ENCODE data around the gene SDK2. TPM values are rescaled to one million over a fixed set of nuclear protein-coding genes. Genes with fewer than 3 reads are reported as not detected.

SDK2 gene
- polyA plus RNA-seq, 3 donors, result 0.01 TPM; not detected in 2

DNA sequence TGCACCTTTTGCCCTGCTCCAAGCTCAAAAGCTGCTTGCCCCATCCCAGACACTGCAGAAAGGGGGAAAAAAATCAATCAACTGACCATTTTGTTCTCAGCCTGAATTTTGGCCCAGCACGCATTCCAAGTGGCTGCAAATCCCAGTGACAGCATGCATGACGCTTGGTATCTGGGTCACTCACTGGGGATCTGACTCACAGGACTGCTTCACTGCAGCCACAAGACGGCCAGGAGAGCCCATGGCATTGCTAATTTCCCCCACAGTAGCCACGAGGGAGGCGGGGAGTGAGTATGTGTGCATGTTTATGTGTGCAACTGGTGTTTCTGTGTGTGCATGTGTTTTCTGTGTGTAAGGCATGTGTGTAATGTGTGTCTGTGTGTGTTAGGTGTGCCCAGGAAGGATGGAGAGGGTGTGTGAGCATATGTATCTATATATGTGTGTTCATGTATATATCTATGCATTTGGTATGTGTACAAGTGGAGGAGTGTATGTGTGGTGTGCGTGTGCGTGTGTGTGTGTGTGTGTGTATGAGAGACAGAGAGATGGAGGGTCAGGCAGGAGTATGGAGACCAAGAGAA is 33.8 kb downstream of the SDK2 start:
- no peaks in the 10 kb centered on the region for H3K36me3 Mint-ChIP-seq
- peaks cover 0 to 7% (median 0%) of the 10 kb centered on the region in 3 donors for H3K27me3 Mint-ChIP-seq (ENCODE audit: low read depth in 3 of 3)
- Histone ChIP-seq H3K36me3 (replicated peaks in 1 of 2; ENCODE audit: control insufficient read depth in 1 of 2, insufficient read depth in 2 of 2, low read length in 2 of 2) (no peaks in the 10 kb centered on the region), H3K79me2 (ENCODE audit: insufficient read depth, low read length) (no peaks in the 10 kb centered on the region), H3K9ac (ENCODE audit: insufficient read depth, low read length, poor library complexity, severe bottlenecking) (no peak overlapping the region), H2AFZ (ENCODE audit: insufficient read depth, low read depth, low read length, poor library complexity, severe bottlenecking) (no peak overlapping the region), H3K27me3 (ENCODE audit: control insufficient read depth in 2 of 2, insufficient read depth in 2 of 2, low read length in 2 of 2) (no peaks in the 10 kb centered on the region), H4K20me1 (ENCODE audit: insufficient read depth, low read length) (no peaks in the 10 kb centered on the region), H3K4me2 (replicated peaks; ENCODE audit: extremely low read depth, low read length, poor library complexity, severe bottlenecking) (no peak overlapping the region), H3K27ac (ENCODE audit: low read depth in 1 of 2, low read length in 2 of 2) (no peak overlapping the region), H3K4me3 (replicated peaks in 1 of 3; ENCODE audit: low read depth in 2 of 3, low read length in 3 of 3) (no peak overlapping the region), H3K9me3 (replicated peaks in 1 of 2; ENCODE audit: control insufficient read depth in 1 of 2, insufficient read depth in 1 of 2, low read length in 2 of 2) (no peaks in the 10 kb centered on the region), H3K4me1 (ENCODE audit: control insufficient read depth in 1 of 2, insufficient read depth in 2 of 2, low read length in 2 of 2) (no peaks in the 10 kb centered on the region)
- H3K9me3 Mint-ChIP-seq, result no peaks in the 10 kb centered on the region
- H3K27ac Mint-ChIP-seq, result no peak overlapping the region
- no peak overlapping the region for H3K4me3 Mint-ChIP-seq
- DNase-seq, result no peak
- intact Hi-C loops (cut with micrococcal nuclease), result no loop called here
- no peaks in the 10 kb centered on the region for H3K4me1 Mint-ChIP-seq
- 79% methylated on average over 7 of the region's 7 CpGs for WGBS (ENCODE audit: insufficient coverage)
- TF ChIP-seq, protein P1, sequence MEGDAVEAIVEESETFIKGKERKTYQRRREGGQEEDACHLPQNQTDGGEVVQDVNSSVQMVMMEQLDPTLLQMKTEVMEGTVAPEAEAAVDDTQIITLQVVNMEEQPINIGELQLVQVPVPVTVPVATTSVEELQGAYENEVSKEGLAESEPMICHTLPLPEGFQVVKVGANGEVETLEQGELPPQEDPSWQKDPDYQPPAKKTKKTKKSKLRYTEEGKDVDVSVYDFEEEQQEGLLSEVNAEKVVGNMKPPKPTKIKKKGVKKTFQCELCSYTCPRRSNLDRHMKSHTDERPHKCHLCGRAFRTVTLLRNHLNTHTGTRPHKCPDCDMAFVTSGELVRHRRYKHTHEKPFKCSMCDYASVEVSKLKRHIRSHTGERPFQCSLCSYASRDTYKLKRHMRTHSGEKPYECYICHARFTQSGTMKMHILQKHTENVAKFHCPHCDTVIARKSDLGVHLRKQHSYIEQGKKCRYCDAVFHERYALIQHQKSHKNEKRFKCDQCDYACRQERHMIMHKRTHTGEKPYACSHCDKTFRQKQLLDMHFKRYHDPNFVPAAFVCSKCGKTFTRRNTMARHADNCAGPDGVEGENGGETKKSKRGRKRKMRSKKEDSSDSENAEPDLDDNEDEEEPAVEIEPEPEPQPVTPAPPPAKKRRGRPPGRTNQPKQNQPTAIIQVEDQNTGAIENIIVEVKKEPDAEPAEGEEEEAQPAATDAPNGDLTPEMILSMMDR (IDR thresholded peaks at IDR 0.05), result no peak

DNA sequence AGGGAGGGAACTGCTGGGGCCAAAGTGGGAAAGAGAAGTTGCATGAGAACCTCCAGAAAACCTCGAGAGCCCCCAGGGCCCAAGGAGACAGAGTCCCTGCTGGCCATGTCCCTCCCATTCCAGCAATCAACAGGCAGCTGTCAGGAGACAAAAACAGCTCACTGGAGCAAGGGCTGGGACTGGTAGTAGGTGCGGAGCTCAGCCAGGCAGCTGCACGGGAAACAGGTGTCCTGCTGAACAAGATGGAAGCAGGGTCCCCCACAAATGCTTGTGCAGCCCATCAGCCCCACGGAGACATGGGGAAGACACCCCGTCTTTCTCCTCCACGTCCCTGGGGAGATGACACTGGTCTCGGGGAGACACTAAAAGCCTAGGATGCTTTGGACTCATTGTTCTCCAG is 34.5 kb downstream of the SDK2 start:
- no peak overlapping the region for H3K9ac ChIP-seq (ENCODE audit: insufficient read depth, low read length, poor library complexity, severe bottlenecking)
- Mint-ChIP-seq H3K27me3 (ENCODE audit: low read depth in 3 of 3) (peaks cover 0 to 7% (median 0%) of the 10 kb centered on the region in 3 donors), H3K9me3 (no peaks in the 10 kb centered on the region), H3K36me3 (no peaks in the 10 kb centered on the region), H3K4me3 (no peak overlapping the region), H3K4me1 (no peaks in the 10 kb centered on the region), H3K27ac (no peak overlapping the region)
- H3K4me2 ChIP-seq (replicated peaks; ENCODE audit: extremely low read depth, low read length, poor library complexity, severe bottlenecking), result no peak overlapping the region
- 98% methylated on average over 6 of the region's 7 CpGs for WGBS (ENCODE audit: insufficient coverage)
- H3K9me3 ChIP-seq (replicated peaks in 1 of 2; ENCODE audit: control insufficient read depth in 1 of 2, insufficient read depth in 1 of 2, low read length in 2 of 2), result no peaks in the 10 kb centered on the region
- no peaks in the 10 kb centered on the region for H4K20me1 ChIP-seq (ENCODE audit: insufficient read depth, low read length)
- intact Hi-C loops (cut with micrococcal nuclease), result no loop called here
- no peaks in the 10 kb centered on the region for H3K79me2 ChIP-seq (ENCODE audit: insufficient read depth, low read length)
- DNase-seq, result no peak
- no peaks in the 10 kb centered on the region for H3K27me3 ChIP-seq (ENCODE audit: control insufficient read depth in 2 of 2, insufficient read depth in 2 of 2, low read length in 2 of 2)
- H3K27ac ChIP-seq (ENCODE audit: low read depth in 1 of 2, low read length in 2 of 2), result no peak overlapping the region
- H3K4me1 ChIP-seq (ENCODE audit: control insufficient read depth in 1 of 2, insufficient read depth in 2 of 2, low read length in 2 of 2), result no peaks in the 10 kb centered on the region
- H2AFZ ChIP-seq (ENCODE audit: insufficient read depth, low read depth, low read length, poor library complexity, severe bottlenecking), result no peak overlapping the region
- H3K4me3 ChIP-seq (replicated peaks in 1 of 3; ENCODE audit: low read depth in 2 of 3, low read length in 3 of 3), result no peak overlapping the region
- H3K36me3 ChIP-seq (replicated peaks in 1 of 2; ENCODE audit: control insufficient read depth in 1 of 2, insufficient read depth in 2 of 2, low read length in 2 of 2), result no peaks in the 10 kb centered on the region
- TF ChIP-seq, protein P1 (IDR thresholded peaks at IDR 0.05), result no peak
